Right lung (tissue), 5 donors: Measurements from ENCODE around the gene SIPA1. TPM values are rescaled to one million over a fixed set of nuclear protein-coding genes. Genes with fewer than 3 reads are reported as not detected.
"Not testable (repeated sequence)": the region's sequence is repeated elsewhere in the genome, so short reads cannot be mapped to it uniquely, and the experiment has no call there.

Source experiments
- DNase-seq, 2 donors: peaks; one replicate each; pipeline ENCODE4 v3.0.0-alpha.2; 2013
- polyA plus RNA-seq, 5 donors: library from polyadenylated mRNA; unstranded; fragments of 120-200 nt; gene quantifications; one replicate each; pipeline versions ENCODE4 v1.2.1 to v1.2.3, GENCODE V29; 2013; ENCODE audit warnings: inconsistent platforms in 1 of 5, low replicate concordance in 1 of 5; ENCODE audit not compliant: insufficient read length in 5 of 5, insufficient read depth in 1 of 5

Gene SIPA1
- polyA plus RNA-seq, 5 donors: 32.6 to 55.0 (median 40.6) TPM

DNA sequence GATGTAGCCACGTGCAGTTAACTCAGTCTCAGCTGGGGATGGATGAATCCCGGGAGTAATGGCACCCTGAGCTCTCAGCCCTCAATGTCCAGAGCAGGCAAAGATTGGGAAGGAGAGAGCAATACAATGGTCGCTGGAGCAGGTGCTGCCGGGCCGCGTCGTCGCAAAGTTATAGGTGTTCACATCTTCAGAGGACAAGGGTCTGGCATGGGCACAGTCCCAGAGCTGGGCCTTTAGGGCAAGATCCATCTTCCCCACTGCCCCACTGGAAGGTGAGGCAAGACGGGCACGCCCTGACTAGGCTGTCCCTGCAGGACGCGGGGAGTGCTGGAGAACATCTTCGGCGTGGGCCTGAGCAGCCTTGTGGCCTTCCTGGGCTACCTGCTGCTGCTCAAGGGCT, 14.7 kb upstream of the SIPA1 start:
- DNase-seq: no peak

DNA sequence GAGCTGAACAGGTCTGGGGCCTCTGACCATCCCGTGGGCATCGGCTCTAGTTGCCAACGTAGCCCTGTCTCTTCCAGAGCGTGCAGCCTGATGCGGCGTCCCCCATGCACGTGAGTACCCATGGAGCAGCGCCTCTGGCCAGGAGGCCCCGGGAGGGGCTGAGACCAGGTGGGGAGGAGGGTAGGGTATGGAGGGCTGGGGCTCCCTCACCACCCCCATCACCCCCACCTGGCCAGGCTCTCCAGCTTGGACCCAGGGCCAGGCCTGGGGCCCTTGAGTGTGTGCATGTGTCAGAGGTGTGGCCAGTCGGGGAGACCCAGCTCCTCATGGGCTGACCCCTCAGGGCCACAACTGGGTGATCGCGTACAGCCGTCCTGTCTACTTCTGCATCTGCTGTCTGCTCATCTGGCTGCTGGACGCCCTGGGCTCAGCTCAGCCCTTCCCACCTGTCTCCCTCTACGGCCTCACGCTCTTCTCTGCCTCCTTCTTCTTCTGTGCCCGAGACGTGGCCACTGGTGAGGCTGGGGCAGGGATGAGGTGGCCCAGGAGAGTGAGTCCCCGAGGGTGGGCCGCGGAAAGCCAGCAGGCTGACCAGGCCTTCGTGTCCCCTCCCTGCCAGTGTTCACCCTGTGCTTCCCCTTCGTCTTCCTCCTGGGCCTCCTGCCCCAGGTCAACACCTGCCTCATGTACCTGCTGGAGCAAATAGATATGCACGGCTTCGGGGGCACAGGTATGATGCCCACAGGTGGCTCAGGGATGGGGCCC, 13.9 kb upstream of the SIPA1 start:
- DNase-seq: no peak

DNA sequence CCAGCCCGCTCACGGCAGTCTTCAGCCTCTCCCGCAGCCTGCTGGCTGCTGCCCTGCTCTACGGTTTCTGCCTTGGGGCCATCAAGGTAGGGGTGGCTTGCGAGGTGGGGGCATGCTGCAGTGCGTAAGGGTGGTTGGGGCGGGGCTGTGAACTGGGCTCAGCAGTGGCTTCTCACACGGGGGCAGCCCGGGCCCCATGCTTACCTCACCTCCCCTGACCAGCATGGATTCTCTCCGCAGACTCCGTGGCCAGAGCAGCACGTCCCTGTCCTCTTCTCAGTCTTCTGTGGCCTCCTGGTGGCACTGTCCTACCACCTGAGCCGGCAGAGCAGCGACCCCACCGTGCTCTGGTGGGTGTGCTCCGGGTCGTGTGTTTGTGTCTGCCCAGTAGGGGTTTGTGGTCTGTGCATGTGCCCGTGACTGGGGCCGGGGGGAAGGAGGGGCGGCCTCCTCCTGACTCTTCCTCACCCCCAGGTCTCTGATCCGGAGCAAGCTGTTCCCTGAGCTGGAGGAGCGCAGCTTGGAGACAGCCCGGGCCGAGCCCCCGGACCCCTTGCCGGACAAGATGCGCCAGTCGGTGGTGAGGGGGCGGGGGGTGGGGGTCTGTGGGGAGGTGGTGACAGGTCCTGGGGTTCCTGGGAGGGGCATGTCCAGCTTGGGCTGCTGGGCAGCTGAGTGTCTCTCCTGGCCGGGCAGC, 12.8 kb upstream of the SIPA1 start:
- DNase-seq: no peak

GRCh38 chr11:65625628-65626342, 12.1 kb upstream of the SIPA1 start:
- no peak for DNase-seq

- DNase-seq: no peak
Observed at GRCh38 chr11:65627202-65627601, 10.7 kb upstream of the SIPA1 start.

DNA sequence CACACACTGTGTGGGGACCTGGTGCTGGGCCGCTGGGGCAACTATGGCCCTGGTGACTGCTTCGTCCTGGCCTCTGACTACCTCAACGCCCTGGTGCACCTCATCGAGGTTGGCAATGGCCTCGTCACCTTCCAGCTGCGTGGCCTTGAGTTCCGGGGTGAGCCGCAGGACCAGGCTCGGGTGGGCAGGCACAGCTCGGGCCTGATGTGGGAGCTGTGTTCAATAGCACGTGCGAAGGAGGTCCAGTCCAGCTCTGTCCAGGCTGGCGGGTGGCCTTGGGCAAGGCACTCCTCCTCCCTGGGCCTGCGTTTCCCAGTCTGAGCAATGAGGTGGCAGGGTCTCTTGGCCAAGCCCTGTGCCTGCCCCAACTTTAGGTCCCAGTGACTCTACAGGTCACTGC, 8.3 kb upstream of the SIPA1 start:
- DNase-seq: no peak

GRCh38 chr11:65630215-65630614, 7.7 kb upstream of the SIPA1 start:
- no peak for DNase-seq

DNA sequence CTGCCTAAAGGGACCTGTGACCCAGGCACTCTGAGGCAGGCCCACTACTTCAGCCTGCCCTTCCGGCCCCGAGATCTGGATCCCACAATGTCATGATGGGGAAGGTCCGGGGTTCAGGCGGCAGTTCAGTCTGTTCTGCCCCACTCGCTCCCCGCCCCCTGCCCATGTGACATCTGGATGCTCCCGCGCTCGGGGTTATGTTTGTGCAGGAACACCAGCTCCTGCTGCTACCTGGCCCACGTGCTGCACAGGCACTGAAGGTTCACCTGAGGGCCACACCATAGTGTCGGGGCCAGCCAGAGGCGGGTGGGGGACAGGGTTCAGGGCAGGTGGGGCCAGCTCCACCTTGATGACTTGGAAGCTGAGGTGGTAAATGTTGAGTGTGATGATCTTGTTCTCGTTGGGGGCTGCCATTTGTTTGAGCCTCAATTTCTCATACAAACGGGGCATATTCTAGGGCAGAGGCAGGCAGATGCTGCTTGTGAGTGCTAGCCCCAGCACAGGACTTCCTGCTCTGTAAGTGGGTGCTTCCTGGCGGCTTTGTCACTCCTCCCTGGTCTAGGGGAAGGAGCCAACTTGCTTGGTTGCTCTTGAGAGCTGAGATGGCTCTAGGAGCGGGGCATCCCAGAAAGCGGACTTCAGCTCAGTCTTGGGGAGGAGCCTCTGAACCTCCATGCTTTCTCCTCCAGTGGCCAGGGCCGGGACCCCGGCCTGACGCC, 4.4 kb upstream of the SIPA1 start:
- DNase-seq: no peak

DNA sequence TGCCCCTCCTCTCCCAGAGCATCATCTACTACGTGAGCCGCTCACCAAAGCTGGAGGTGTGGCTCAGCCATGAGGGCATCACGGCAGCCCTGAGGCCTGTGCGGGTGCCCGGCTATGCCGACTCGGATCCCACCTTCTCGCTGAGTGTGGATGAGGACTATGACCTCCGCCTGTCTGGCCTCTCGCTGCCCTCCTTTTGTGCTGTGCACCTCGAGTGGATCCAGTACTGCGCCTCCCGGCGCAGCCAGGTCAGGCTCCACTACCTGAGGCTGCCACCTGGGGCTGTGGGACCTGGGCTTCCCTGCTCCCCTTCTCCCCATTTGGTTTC, 3.8 kb upstream of the SIPA1 start:
- no peak for DNase-seq

GRCh38 chr11:65634440-65634839, 3.5 kb upstream of the SIPA1 start:
- DNase-seq: no peak

DNA sequence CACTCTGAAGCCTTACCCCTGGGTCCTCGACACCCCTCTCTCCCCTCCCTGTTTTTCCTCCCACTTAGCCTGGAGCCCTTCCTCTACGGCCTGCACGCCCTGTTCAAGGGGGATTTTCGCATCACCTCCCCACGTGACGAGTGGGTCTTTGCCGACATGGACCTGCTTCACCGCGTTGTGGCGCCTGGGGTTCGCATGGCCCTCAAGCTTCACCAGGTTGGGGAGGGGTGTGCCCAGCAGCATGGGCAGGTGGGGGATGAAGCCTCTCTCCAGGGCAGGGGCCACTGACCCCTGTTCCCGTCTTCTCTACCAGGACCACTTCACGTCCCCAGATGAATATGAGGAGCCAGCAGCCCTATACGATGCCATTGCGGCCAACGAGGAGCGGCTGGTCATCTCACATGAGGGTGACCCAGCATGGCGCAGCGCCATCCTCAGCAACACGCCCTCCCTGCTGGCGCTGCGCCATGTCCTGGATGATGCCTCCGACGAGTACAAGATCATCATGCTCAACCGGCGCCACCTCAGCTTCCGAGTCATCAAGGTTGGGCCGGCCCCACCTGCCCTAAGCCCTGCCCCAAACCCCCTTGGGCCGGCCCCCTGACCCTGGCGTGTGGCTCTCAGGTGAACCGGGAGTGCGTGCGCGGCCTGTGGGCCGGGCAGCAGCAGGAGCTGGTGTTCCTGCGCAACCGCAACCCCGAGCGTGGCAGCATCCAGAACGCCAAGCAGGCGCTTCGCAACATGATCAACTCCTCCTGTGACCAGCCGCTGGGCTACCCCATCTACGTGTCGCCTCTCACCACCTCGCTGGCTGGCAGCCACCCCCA, 2.8 kb upstream of the SIPA1 start:
- DNase-seq: no peak

GRCh38 chr11:65636108-65637031, 1.5 kb upstream of the SIPA1 start:
- no peak for DNase-seq

DNA sequence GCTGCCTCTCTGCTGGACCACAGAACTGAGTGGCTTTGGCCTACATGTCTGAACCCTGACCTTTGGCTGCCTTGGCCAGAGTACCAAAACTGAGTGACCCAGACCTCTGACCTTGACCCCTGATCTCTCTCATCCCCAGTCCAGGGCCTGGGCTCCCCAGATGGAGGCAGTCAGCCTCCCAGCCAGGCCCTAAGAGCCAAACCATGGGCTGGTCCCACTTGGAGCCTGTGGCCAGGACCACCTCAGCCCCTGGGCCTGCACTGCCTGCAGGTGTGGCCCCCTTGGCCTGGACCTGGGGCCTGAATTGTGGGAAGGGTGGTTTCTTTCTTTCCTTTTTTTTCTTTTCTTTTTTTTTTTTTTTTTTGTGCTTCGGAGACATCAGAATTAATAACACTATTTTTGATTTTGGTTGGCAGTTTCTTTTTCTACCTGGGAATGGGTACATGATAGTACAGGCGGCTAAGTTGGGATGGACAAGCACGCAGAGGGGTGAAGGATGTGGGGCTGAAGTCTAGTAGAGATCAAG, 806 bp upstream of the SIPA1 start:
- DNase-seq: no peak

- DNase-seq: not testable (repeated sequence)
Observed at GRCh38 chr11:65639228-65639597, 1.3 kb downstream of the SIPA1 start.

DNA sequence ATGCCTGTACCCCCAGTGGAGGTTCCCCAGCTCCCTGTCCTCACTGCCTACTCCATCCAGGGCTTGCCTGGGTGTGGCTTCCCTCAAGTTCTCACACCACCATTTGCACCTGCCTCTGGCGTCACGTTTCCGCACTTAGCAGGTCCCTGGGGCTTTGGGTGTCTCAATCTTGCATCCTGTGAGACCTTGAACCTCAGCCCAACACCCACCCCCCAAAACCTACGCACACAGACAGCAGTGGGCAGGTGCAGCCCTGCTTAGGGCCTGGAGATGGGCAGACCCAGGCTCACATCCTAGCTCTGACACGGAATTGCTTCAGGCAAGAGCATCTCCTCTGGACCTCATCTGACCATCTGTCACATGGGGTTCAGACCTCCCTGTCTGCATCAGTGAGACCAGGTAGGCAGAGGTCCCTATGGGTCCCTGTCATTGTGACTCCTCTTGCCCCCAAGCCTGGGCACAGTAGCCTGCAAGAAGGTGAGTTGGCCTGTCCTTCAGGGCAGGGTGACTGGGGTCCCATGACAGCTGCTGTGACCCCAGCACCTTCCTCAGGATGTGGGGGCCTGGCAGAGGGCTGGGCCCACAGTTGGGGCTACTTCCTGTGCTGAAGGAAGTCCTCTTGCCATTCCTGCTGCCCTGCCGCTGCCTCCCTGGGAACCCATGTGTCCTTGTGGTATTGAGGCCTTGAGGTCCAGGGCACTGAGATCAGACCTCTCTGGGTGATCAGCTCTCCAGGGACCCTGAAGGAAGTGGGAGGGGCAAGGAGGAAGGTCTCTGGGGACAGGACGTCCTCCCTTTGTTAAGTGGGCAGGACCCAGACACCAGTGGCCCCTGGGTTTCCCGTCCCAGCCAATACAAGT, 2.0 kb downstream of the SIPA1 start:
- DNase-seq: no peak

- no peak for DNase-seq
Observed at GRCh38 chr11:65640483-65641296, 2.8 kb downstream of the SIPA1 start.

GRCh38 chr11:65641297-65642013, 3.6 kb downstream of the SIPA1 start:
- no peak for DNase-seq
